SJCRH30 (cell line): ENCODE measurements around the gene NUAK1. TPM values are rescaled to one million over a fixed set of nuclear protein-coding genes. Genes with fewer than 3 reads are reported as not detected.
A peak's percentile ranks its signal among the peaks of the same experiment; 100 is the strongest.

Experiments
- DNase-seq, 2 experiments: peaks; one replicate each; pipeline ENCODE4 v3.0.0-alpha.2; 2015 to 2020
- H3K27ac ChIP-seq: fragments of 250-450 bp; sonication (Bioruptor Pico); 2 replicates; pipeline ENCODE4 v1.5.1; 2020; ENCODE audit warnings: mild to moderate bottlenecking, moderate library complexity
- H3K27me3 ChIP-seq: fragments of 250-450 bp; sonication (Bioruptor Pico); 2 replicates; pipeline ENCODE4 v1.5.1; 2020; ENCODE audit warnings: mild to moderate bottlenecking, moderate library complexity
- H3K36me3 ChIP-seq: fragments of 250-450 bp; sonication (Bioruptor Pico); 2 replicates; pipeline ENCODE4 v1.5.1; 2020; ENCODE audit warnings: mild to moderate bottlenecking, moderate library complexity
- H3K4me1 ChIP-seq: fragments of 250-450 bp; sonication (Bioruptor Pico); 2 replicates; pipeline ENCODE4 v1.5.1; 2020; ENCODE audit warnings: mild to moderate bottlenecking, moderate library complexity
- H3K4me3 ChIP-seq: fragments of 250-450 bp; sonication (Bioruptor Pico); 2 replicates; pipeline ENCODE4 v1.5.1; 2020; ENCODE audit warnings: mild to moderate bottlenecking, moderate library complexity
- H3K9me3 ChIP-seq: fragments of 250-450 bp; sonication (Bioruptor Pico); replicated peaks from 2 replicates; pipeline ENCODE4 v1.5.1; 2020; ENCODE audit warnings: mild to moderate bottlenecking, moderate library complexity
- total RNA-seq: library from RNA; depleted of rRNA; stranded (reverse); fragments of >200 nt; shearing (Covaris generic); gene quantifications from 2 replicates; pipeline ENCODE4 v1.2.3, GENCODE V29; 2014

NUAK1 gene
- total RNA-seq, 1 experiment from 2014 or later: 4.4 TPM

- Histone ChIP-seq H3K4me3 (no peak overlapping the region), H3K27me3 (no peaks in the 10 kb centered on the region), H3K4me1 (peaks cover 18% of the 10 kb centered on the region), H3K9me3 (no peaks in the 10 kb centered on the region), H3K27ac (peak overlapping the region; percentile 66), H3K36me3 (no peaks in the 10 kb centered on the region)
- DNase-seq: peak in 1 of 2 experiments; percentile 33
These were observed 93.5 kb downstream of the NUAK1 start for GRCh38 chr12:106045251-106045674.

DNA sequence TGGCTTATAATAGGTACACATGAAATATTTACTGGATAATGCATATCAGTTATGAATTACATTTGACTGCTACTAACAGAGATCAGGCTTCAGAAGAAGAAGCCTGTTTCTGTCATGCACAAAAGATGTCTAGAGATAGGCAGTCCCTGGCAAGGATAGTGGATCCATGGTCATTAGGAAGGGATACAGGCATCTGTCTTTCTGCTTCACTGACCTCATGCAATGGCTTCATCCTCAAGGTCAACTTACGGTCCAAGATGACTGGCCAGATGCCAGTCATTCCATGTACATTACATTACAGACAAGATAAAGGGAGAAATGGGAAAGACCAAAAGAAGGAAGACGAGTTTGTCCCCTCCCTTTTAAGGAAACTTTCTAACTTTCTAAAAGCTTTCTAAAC is 94.0 kb downstream of the NUAK1 start:
- peaks cover 18% of the 10 kb centered on the region for H3K4me1 ChIP-seq
- no peaks in the 10 kb centered on the region for H3K36me3 ChIP-seq
- H3K9me3 ChIP-seq: no peaks in the 10 kb centered on the region
- no peaks in the 10 kb centered on the region for H3K27me3 ChIP-seq
- H3K27ac ChIP-seq: peak overlapping the region; percentile 66
- no peak overlapping the region for H3K4me3 ChIP-seq
- peak; percentile 50 to 65 for DNase-seq

DNA sequence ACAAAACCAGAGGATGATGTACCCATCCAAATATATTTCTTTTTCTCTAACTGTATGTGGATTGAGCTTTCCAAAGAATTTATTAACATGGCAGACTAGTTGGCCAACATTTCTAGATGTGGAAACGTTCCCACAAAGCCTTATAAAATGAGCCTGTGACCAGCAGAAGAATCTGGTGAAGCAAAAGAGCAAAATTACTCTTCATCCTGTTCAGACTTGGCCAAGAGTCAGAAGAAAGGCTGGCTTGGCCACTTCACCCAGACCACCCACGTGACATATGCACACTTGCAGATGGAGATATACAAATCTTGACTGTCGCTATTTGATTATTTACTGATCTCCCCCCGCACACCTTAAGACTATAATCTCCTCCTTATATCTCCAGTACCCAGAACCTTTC is 96.7 kb downstream of the NUAK1 start:
- no peak overlapping the region for H3K4me3 ChIP-seq
- H3K36me3 ChIP-seq: no peaks in the 10 kb centered on the region
- no peaks in the 10 kb centered on the region for H3K27me3 ChIP-seq
- H3K9me3 ChIP-seq: no peaks in the 10 kb centered on the region
- peaks cover 18% of the 10 kb centered on the region for H3K4me1 ChIP-seq
- no peak for DNase-seq
- H3K27ac ChIP-seq: no peak overlapping the region

- peaks cover 12% of the 10 kb centered on the region for H3K4me1 ChIP-seq
- H3K4me3 ChIP-seq: no peak overlapping the region
These were observed 98.2 kb downstream of the NUAK1 start for GRCh38 chr12:106040521-106040920.

GRCh38 chr12:106039646-106040404 is 98.9 kb downstream of the NUAK1 start:
- no peak for DNase-seq
- no peak overlapping the region for H3K27ac ChIP-seq
- H3K9me3 ChIP-seq: no peaks in the 10 kb centered on the region
- peaks cover 5% of the 10 kb centered on the region; the same call in 1 of the 2 replicates for H3K4me1 ChIP-seq
- no peaks in the 10 kb centered on the region for H3K27me3 ChIP-seq
- no peaks in the 10 kb centered on the region for H3K36me3 ChIP-seq
- no peak overlapping the region for H3K4me3 ChIP-seq

More at GRCh38 chr12:106040521-106040920, 98.2 kb downstream of the NUAK1 start:
- Histone ChIP-seq H3K9me3 (no peaks in the 10 kb centered on the region), H3K36me3 (no peaks in the 10 kb centered on the region), H3K27ac (no peak overlapping the region), H3K27me3 (no peaks in the 10 kb centered on the region)
- DNase-seq: no peak

DNA sequence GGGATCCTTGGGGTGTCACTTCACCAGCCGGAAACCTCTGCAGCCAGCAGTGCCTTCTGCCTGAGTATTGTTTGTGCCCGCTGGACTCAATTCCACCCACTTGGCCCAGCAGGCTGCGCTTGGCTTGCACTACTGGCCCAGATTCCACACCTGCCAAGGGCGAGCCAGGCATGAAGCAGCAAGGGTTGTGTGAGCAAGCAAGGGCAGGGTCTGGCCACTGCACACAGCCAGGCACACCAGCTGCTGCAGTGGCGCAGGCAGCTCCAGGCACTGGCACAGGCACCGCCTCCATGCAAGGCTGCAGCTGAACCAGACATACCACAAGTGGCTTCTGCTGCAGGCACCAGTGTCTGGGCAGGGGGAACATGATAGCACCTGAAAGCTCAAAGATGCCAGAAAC is 99.5 kb downstream of the NUAK1 start:
- Histone ChIP-seq H3K9me3 (no peaks in the 10 kb centered on the region), H3K4me3 (no peak overlapping the region), H3K27ac (no peak overlapping the region), H3K36me3 (no peaks in the 10 kb centered on the region), H3K4me1 (no peaks in the 10 kb centered on the region), H3K27me3 (no peaks in the 10 kb centered on the region)
- no peak for DNase-seq

GRCh38 chr12:106037524-106038298 is 101.0 kb downstream of the NUAK1 start:
- no peaks in the 10 kb centered on the region for H3K27me3 ChIP-seq
- no peak overlapping the region for H3K4me3 ChIP-seq
- peaks cover 3% of the 10 kb centered on the region; the same call in 1 of the 2 replicates for H3K4me1 ChIP-seq
- H3K36me3 ChIP-seq: no peaks in the 10 kb centered on the region
- no peak for DNase-seq
- H3K9me3 ChIP-seq: no peaks in the 10 kb centered on the region
- no peak overlapping the region for H3K27ac ChIP-seq

GRCh38 chr12:106035421-106035820 is 103.3 kb downstream of the NUAK1 start:
- Histone ChIP-seq H3K4me1 (peaks cover 7% of the 10 kb centered on the region; the same call in 1 of the 2 replicates), H3K36me3 (no peaks in the 10 kb centered on the region), H3K27me3 (no peaks in the 10 kb centered on the region), H3K9me3 (no peaks in the 10 kb centered on the region), H3K27ac (no peak overlapping the region), H3K4me3 (no peak overlapping the region)
- DNase-seq: no peak

DNA sequence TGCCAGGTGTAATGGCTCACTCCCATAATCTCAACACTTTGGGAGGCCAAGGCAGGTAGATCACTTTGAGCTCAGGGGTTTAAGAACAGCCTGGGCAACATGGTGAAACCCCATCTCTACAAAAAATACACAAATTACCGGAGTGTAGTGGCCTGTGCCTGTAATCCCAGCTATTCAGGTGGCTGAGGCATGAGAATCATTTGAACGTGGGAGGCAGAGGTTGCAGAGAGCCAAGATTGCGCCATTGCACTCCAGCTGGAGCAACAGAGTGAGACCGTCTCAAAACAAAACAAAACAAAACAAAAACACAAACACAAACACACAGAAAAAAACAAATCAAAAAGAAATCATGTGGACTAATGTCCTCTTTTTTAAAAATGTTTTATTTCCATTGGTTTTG is 104.4 kb downstream of the NUAK1 start:
- H3K4me3 ChIP-seq: no peak overlapping the region
- H3K4me1 ChIP-seq: peaks cover 17% of the 10 kb centered on the region
- no peak for DNase-seq
- no peaks in the 10 kb centered on the region for H3K9me3 ChIP-seq
- H3K27me3 ChIP-seq: no peaks in the 10 kb centered on the region
- H3K36me3 ChIP-seq: no peaks in the 10 kb centered on the region
- H3K27ac ChIP-seq: no peak overlapping the region

GRCh38 chr12:106033161-106033675 is 105.5 kb downstream of the NUAK1 start:
- H3K27ac ChIP-seq: no peak overlapping the region
- H3K4me3 ChIP-seq: no peak overlapping the region
- no peaks in the 10 kb centered on the region for H3K9me3 ChIP-seq
- H3K27me3 ChIP-seq: no peaks in the 10 kb centered on the region
- H3K4me1 ChIP-seq: peaks cover 20% of the 10 kb centered on the region
- no peaks in the 10 kb centered on the region for H3K36me3 ChIP-seq
- DNase-seq: no peak

- Histone ChIP-seq H3K4me3 (no peak overlapping the region), H3K36me3 (no peaks in the 10 kb centered on the region), H3K27me3 (no peaks in the 10 kb centered on the region), H3K9me3 (no peaks in the 10 kb centered on the region), H3K27ac (no peak overlapping the region), H3K4me1 (peaks cover 20% of the 10 kb centered on the region)
- DNase-seq: no peak
These were observed 106.2 kb downstream of the NUAK1 start for GRCh38 chr12:106032623-106032925.

DNA sequence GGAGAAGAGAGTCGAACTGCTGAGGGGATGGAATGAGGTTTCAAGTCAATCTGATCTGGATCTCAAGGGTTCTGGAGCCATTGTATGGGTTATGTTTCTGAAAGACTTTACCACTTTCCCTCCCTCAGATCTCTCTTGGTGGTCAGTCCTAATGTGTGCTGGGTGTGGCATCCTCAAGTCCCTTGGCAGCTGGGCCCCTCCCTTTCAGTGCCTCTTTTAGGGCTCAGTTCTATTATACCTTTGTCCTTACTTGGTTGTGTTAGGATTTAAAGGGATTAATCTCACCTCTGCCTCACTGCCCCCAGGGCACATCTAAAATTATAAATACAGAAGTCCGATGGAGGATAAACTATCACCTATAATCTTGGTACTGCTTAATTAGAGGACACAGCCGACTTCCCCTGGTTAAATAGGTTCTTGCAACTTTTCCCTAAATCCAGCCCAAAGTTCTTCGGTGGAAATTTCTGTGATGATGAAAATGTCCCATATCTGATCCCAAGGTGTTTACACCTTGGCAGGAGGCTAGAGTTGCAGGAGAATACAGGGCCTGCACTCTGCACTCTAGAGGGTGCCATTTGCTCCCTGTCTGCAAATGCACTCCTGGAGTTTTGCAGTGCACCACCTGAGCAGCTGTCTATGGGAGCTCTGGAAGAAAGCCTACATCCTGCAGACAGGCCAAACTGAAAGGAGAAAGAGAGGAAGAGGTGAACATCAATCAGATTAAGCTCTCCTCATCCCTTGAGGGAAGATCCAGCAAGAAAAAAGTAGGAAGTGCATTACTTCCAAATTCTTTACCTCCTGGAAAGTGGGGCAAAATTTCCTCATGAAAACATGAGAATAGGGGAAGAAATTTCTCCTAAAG is 106.8 kb downstream of the NUAK1 start:
- no peak for DNase-seq
- H3K4me3 ChIP-seq: no peak overlapping the region
- H3K27ac ChIP-seq: no peak overlapping the region
- H3K4me1 ChIP-seq: peaks cover 20% of the 10 kb centered on the region
- H3K27me3 ChIP-seq: no peaks in the 10 kb centered on the region
- H3K36me3 ChIP-seq: no peaks in the 10 kb centered on the region
- H3K9me3 ChIP-seq: no peaks in the 10 kb centered on the region

DNA sequence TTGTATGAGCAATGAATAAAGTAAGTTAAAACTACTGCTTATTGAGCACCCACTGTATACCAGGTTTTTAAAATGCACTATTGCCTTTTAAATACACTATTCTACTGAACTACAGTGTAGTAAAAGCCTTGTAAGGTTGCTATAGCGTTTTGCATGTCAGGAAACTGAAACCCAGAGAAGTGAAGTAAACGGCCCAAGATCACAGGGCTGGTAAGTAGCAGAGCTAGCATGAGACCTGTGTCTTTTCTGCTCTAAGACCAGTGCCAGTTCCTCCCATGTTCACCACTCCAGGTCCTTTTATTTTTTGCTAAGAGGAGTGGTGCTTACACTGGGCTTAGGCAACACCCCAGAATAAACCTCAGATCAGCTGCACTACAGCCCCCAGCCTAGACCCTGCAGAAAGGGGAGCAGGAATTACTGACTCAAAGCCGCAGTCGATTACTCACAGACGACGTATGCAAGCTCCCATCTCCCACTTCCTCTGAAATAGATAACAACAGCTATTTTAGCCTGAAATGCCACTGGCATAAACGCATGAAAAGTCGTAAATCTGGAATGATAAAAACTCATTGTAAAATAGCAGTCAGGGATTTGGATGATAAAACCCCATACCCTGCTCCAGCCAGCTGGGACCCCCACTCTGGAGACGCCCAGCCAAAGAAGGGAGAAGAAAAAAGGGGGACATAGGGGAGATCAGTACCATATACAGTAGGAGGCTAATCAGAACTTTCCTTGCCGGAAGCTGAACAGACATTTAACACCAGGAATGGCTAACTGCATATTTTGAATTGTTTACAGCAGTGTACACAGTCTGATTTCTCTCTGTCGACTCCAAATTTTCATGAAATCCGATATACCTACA is 108.3 kb downstream of the NUAK1 start:
- peak; percentile 57 to 70 for DNase-seq
- Histone ChIP-seq H3K27ac (peak overlapping the region; percentile 89), H3K36me3 (no peaks in the 10 kb centered on the region), H3K4me3 (peak overlapping the region; percentile 15), H3K4me1 (peaks cover 20% of the 10 kb centered on the region), H3K9me3 (no peaks in the 10 kb centered on the region), H3K27me3 (no peaks in the 10 kb centered on the region)

DNA sequence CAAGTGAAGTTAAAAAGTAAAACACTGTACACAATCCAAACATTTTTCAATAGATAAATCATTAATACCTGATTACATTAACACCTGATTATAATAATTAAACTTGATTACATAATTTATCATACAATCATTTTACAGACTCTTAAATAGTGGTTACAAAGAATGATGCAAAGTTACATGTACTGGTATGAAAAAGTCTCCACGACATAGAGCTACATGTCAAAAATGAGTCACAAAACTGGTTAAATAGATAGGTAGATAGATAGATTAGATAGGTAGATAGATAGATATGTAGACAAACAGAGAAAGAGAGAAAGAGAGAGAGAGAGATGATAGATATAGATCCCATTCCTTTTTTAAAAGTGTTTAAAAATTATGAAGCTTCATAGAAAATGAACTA is 109.2 kb downstream of the NUAK1 start:
- Histone ChIP-seq H3K27ac (peak overlapping the region; percentile 89), H3K36me3 (no peaks in the 10 kb centered on the region), H3K4me3 (no peak overlapping the region), H3K4me1 (peaks cover 20% of the 10 kb centered on the region), H3K9me3 (no peaks in the 10 kb centered on the region), H3K27me3 (no peaks in the 10 kb centered on the region)
- no peak for DNase-seq
